HEK293 (cell line): ENCODE measurements around the gene CSRP1.

Source experiments
- CTCF ChIA-PET: fragments of 350-600 bp; formaldehyde crosslinking; extraction: SDS; loops from one replicate; lab custom pipeline; 2021; ENCODE audit warnings: antibody characterized with exemption; lab: Yijun Ruan, JAX
- POLR2A ChIA-PET: fragments of 300-600 bp; formaldehyde crosslinking; extraction: SDS; loops from one replicate; lab custom pipeline; 2020; ENCODE audit warnings: antibody characterized with exemption, inconsistent platforms; lab: Yijun Ruan, JAX
- H3K27ac ChIP-seq: fragments of 200-500 bp; sonication (Bioruptor generic); 2 replicates; pipeline ENCODE4 v1.5.1; 2014; ENCODE audit warnings: low read depth, low read length, control low read depth, inconsistent platforms; ENCODE audit errors: extremely low read depth
- H3K36me3 ChIP-seq, 2 experiments: fragments of 200-500 bp in 1 of 2; sonication (Bioruptor generic) in 1 of 2; 1 replicate in 1 of 2; 2 replicates in 1 of 2; pipeline ENCODE4 v1.5.1; 2014 to 2017; ENCODE audit warnings: inconsistent platforms in 2 of 2, low read length in 2 of 2; ENCODE audit not compliant: control insufficient read depth in 2 of 2, insufficient read depth in 1 of 2
- H3K4me1 ChIP-seq: fragments of 200-500 bp; sonication (Bioruptor generic); 2 replicates; pipeline ENCODE4 v1.5.1; 2014; ENCODE audit warnings: mild to moderate bottlenecking, low read length, inconsistent platforms; ENCODE audit not compliant: control insufficient read depth, insufficient read depth
- H3K4me3 ChIP-seq: 2 replicates; pipeline ENCODE4 v1.5.1; 2011; ENCODE audit warnings: low read depth, mild to moderate bottlenecking, control low read depth, low read length, moderate library complexity
- H3K9me3 ChIP-seq: fragments of 200-500 bp; sonication (Bioruptor generic); 2 replicates; pipeline ENCODE4 v1.5.1; 2014; ENCODE audit warnings: low read depth, low read length, inconsistent platforms; ENCODE audit not compliant: control insufficient read depth, insufficient read depth
- BCL11A ChIP-seq: fragments of 450-650 bp; formaldehyde crosslinking; IDR thresholded peaks from 2 replicates; pipeline ENCODE4 v1.5.1; 2016; ENCODE audit warnings: low read depth, missing biosample characterization, missing genetic modification characterization
- HOXA7 ChIP-seq: sonication (generic); formaldehyde crosslinking; IDR thresholded peaks from 2 replicates; pipeline ENCODE4 v1.8.1; 2022; ENCODE audit warnings: missing genetic modification reagents, borderline replicate concordance
- SP2 ChIP-seq: fragments of 450-650 bp; formaldehyde crosslinking; IDR thresholded peaks from 2 replicates; pipeline ENCODE4 v1.5.1; 2016; ENCODE audit warnings: missing biosample characterization, missing genetic modification characterization
- TRIM28 ChIP-seq: IDR thresholded peaks from 2 replicates; pipeline ENCODE4 v1.6.1; 2011; ENCODE audit warnings: low read length, control low read depth, borderline replicate concordance
- ZFP69B ChIP-seq: fragments of 450-650 bp; formaldehyde crosslinking; IDR thresholded peaks from 2 replicates; pipeline ENCODE4 v1.5.1; 2016; ENCODE audit warnings: missing biosample characterization, missing genetic modification characterization
- ZNF132 ChIP-seq: fragments of 450-650 bp; formaldehyde crosslinking; IDR thresholded peaks from 2 replicates; pipeline ENCODE4 v1.5.1; 2017; ENCODE audit warnings: missing biosample characterization, missing genetic modification characterization, borderline replicate concordance
- ZNF146 ChIP-seq: fragments of 450-650 bp; formaldehyde crosslinking; IDR thresholded peaks from 2 replicates; pipeline ENCODE4 v1.5.1; 2016; ENCODE audit warnings: missing biosample characterization, missing genetic modification characterization
- ZNF155 ChIP-seq: fragments of 450-650 bp; formaldehyde crosslinking; IDR thresholded peaks from 2 replicates; pipeline ENCODE4 v1.5.1; 2016; ENCODE audit warnings: missing biosample characterization, missing genetic modification characterization
- ZNF202 ChIP-seq: fragments of 450-650 bp; formaldehyde crosslinking; IDR thresholded peaks from 2 replicates; pipeline ENCODE4 v1.5.1; 2016; ENCODE audit warnings: missing biosample characterization, missing genetic modification characterization, borderline replicate concordance
- ZNF214 ChIP-seq: fragments of 450-650 bp; formaldehyde crosslinking; IDR thresholded peaks from 2 replicates; pipeline ENCODE4 v1.5.1; 2017; ENCODE audit warnings: missing biosample characterization, mild to moderate bottlenecking, missing genetic modification characterization, borderline replicate concordance
- ZNF24 ChIP-seq: fragments of 450-650 bp; formaldehyde crosslinking; IDR thresholded peaks from 2 replicates; pipeline ENCODE4 v1.5.1; 2016; ENCODE audit warnings: missing biosample characterization, missing genetic modification characterization
- ZNF280C ChIP-seq: fragments of 450-650 bp; formaldehyde crosslinking; IDR thresholded peaks from 2 replicates; pipeline ENCODE4 v1.5.1; 2016; ENCODE audit warnings: missing biosample characterization, missing genetic modification characterization
- ZNF335 ChIP-seq: fragments of 450-650 bp; formaldehyde crosslinking; conservative IDR thresholded peaks from 2 replicates; pipeline ENCODE4 v1.5.1; 2016; ENCODE audit warnings: missing biosample characterization, missing genetic modification characterization
- ZNF473 ChIP-seq: fragments of 450-650 bp; formaldehyde crosslinking; IDR thresholded peaks from 2 replicates; pipeline ENCODE4 v1.5.1; 2017; ENCODE audit warnings: missing biosample characterization, missing genetic modification characterization
- ZNF624 ChIP-seq: fragments of 450-650 bp; formaldehyde crosslinking; IDR thresholded peaks from 2 replicates; pipeline ENCODE4 v1.5.1; 2017; ENCODE audit warnings: missing biosample characterization, missing genetic modification characterization
- ZNF654 ChIP-seq: fragments of 450-650 bp; formaldehyde crosslinking; IDR thresholded peaks from 2 replicates; pipeline ENCODE4 v1.5.1; 2016; ENCODE audit warnings: low read depth, missing biosample characterization, missing genetic modification characterization
- ZNF768 ChIP-seq: fragments of 450-650 bp; formaldehyde crosslinking; IDR thresholded peaks from 2 replicates; pipeline ENCODE4 v1.5.1; 2018; ENCODE audit warnings: missing biosample characterization, mild to moderate bottlenecking, missing genetic modification characterization
- ZNF785 ChIP-seq: fragments of 450-650 bp; formaldehyde crosslinking; IDR thresholded peaks from 2 replicates; pipeline ENCODE4 v1.5.1; 2016; ENCODE audit warnings: missing biosample characterization, missing genetic modification characterization
- ZNF791 ChIP-seq: fragments of 450-650 bp; formaldehyde crosslinking; IDR thresholded peaks from 2 replicates; pipeline ENCODE4 v1.5.1; 2016; ENCODE audit warnings: missing biosample characterization, missing genetic modification characterization
- ZXDB ChIP-seq: fragments of 450-650 bp; formaldehyde crosslinking; IDR thresholded peaks from 2 replicates; pipeline ENCODE4 v1.5.1; 2016; ENCODE audit warnings: missing biosample characterization, missing genetic modification characterization
- TF ChIP-seq, protein P1 (sequence below): fragments of 450-650 bp; formaldehyde crosslinking; conservative IDR thresholded peaks from 2 replicates; pipeline ENCODE4 v1.5.1; 2016; ENCODE audit warnings: low read depth, missing biosample characterization, missing genetic modification characterization
- TF ChIP-seq, protein P2 (sequence below): fragments of 450-650 bp; formaldehyde crosslinking; IDR thresholded peaks from 2 replicates; pipeline ENCODE4 v1.5.1; 2016; ENCODE audit warnings: missing biosample characterization, missing genetic modification characterization

CSRP1 gene

DNA sequence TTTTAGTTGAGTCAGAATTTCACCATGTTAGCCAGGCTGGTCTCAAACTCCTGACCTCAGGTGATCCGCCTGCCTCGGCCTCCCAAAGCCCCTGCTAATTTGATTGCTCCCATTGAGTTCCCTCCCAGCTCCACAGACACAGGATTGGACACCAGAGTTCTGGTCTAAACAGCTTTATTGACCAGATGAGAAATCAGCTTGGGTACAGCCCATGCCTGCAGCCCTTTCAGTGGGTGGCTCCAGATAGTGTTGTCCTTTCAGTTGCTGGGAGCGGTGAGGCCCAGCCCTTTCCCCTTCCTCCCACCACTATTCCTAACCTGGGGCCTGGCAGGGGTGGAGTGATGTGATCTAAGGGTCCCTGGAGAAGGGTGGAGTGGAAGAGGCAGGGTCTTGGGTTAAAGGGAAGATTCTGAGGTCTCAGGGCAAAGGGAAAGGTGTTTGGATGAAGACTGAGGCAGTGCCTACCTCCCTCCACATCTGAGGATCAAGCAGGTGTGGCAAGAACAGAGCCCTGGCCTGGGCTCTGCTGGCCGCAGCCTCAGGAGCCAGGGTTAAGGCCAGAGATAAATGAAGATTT lies 23.5 kb downstream of the CSRP1 start (continued):
- TF ChIP-seq, protein P1, sequence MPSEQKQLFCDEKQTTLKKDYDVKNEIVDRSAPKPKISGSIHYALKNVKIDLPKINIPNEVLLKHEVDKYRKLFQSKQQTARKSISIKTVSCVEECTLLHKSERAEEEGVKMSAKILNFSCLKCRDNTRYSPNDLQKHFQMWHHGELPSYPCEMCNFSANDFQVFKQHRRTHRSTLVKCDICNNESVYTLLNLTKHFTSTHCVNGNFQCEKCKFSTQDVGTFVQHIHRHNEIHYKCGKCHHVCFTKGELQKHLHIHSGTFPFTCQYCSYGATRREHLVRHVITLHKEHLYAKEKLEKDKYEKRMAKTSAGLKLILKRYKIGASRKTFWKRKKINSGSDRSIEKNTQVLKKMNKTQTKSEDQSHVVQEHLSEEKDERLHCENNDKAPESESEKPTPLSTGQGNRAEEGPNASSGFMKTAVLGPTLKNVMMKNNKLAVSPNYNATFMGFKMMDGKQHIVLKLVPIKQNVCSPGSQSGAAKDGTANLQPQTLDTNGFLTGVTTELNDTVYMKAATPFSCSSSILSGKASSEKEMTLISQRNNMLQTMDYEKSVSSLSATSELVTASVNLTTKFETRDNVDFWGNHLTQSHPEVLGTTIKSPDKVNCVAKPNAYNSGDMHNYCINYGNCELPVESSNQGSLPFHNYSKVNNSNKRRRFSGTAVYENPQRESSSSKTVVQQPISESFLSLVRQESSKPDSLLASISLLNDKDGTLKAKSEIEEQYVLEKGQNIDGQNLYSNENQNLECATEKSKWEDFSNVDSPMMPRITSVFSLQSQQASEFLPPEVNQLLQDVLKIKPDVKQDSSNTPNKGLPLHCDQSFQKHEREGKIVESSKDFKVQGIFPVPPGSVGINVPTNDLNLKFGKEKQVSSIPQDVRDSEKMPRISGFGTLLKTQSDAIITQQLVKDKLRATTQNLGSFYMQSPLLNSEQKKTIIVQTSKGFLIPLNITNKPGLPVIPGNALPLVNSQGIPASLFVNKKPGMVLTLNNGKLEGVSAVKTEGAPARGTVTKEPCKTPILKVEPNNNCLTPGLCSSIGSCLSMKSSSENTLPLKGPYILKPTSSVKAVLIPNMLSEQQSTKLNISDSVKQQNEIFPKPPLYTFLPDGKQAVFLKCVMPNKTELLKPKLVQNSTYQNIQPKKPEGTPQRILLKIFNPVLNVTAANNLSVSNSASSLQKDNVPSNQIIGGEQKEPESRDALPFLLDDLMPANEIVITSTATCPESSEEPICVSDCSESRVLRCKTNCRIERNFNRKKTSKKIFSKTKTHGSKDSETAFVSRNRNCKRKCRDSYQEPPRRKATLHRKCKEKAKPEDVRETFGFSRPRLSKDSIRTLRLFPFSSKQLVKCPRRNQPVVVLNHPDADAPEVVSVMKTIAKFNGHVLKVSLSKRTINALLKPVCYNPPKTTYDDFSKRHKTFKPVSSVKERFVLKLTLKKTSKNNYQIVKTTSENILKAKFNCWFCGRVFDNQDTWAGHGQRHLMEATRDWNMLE: no peak
- TF ChIP-seq, protein P2, sequence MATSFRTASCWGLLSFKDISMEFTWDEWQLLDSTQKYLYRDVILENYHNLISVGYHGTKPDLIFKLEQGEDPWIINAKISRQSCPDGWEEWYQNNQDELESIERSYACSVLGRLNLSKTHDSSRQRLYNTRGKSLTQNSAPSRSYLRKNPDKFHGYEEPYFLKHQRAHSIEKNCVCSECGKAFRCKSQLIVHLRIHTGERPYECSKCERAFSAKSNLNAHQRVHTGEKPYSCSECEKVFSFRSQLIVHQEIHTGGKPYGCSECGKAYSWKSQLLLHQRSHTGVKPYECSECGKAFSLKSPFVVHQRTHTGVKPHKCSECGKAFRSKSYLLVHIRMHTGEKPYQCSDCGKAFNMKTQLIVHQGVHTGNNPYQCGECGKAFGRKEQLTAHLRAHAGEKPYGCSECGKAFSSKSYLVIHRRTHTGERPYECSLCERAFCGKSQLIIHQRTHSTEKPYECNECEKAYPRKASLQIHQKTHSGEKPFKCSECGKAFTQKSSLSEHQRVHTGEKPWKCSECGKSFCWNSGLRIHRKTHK (tag by site-specific recombination): no peak
- TF ChIP-seq ZNF132 (no peak), ZNF624 (tag by site-specific recombination) (no peak), ZNF654 (tag by site-specific recombination) (no peak), ZNF146 (tag by site-specific recombination) (no peak), BCL11A (tag by site-specific recombination) (no peak)

DNA sequence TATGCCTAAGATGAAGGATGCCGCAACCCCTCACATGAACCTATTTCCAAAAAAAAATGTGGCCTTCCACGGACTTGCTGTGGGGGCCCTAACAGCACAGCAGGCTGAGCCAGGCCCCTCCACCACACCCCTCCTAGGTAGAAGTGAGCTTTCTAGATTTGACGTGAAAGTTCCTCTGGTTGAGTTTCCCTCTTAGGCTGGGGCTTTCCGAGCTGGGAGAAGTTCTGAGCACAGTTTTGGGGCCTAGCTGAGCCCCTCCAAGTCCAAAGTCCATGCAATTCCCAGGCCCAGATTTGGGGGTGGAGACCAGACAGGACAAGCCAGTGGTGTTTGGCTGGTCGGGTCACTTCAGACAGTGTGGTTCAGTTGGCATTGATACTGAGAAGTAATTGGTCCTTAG lies 24.2 kb downstream of the CSRP1 start:
- ChIA-PET CTCF (interaction anchor here (0.6 to 14.9 kb wide), 28 partner anchors 9 to 366 kb away, joined by 3 to 471 read pairs (median 7); partner anchors contain the start of genes CSRP1 and NAV1), POLR2A (interaction anchor here (0.6 to 4.4 kb wide), 6 partner anchors 10 to 45 kb away, joined by 3 to 42 read pairs (median 6); no protein-coding TSS in a partner anchor)
- Histone ChIP-seq H3K4me3 (no peak overlapping the region), H3K9me3 (no peaks in the 10 kb centered on the region), H3K36me3 (no peaks in the 10 kb centered on the region), H3K27ac (no peak overlapping the region), H3K4me1 (no peaks in the 10 kb centered on the region)
- no peak for TF ChIP-seq ZNF768 (tag by site-specific recombination)
- TF ChIP-seq ZNF785 (tag by site-specific recombination): no peak
- no peak for TF ChIP-seq HOXA7 (CRISPR knock-in tag)
- no peak for TF ChIP-seq ZNF214 (tag by site-specific recombination)
- TF ChIP-seq ZNF202 (tag by site-specific recombination): no peak
- TF ChIP-seq SP2 (tag by site-specific recombination): no peak
- no peak for TF ChIP-seq ZFP69B (tag by site-specific recombination)
- no peak for TF ChIP-seq ZNF473 (tag by site-specific recombination)
- no peak for TF ChIP-seq ZNF280C (tag by site-specific recombination)
- no peak for TF ChIP-seq ZNF335 (tag by site-specific recombination)
- no peak for TF ChIP-seq ZNF791 (tag by site-specific recombination)
- no peak for TF ChIP-seq ZNF155 (tag by site-specific recombination)
- TF ChIP-seq ZXDB (tag by site-specific recombination): no peak
- no peak for TF ChIP-seq ZNF24 (tag by site-specific recombination)
- TF ChIP-seq TRIM28: no peak
